B cell (primary cell): ENCODE measurements around the gene CALCOCO1. TPM values are rescaled to one million over a fixed set of nuclear protein-coding genes. Genes with fewer than 3 reads are reported as not detected.

ENCODE experiments used
- ATAC-seq: fragments of 200-7000 bp; cut with Tn5 transposase; one replicate; pipeline ENCODE4 v1.10.0; 2021; ENCODE audit warnings: low read depth, mild to moderate bottlenecking, moderate number of reproducible peaks, moderate library complexity
- CTCF ChIA-PET: fragments of 350-600 bp; sonication (Branson Sonifier 250); formaldehyde crosslinking; loops from one replicate; lab custom pipeline; 2021; ENCODE audit warnings: antibody characterized with exemption, inconsistent platforms; lab: Charles Lee
- POLR2A ChIA-PET: fragments of 350-600 bp; sonication (Branson Sonifier 250); formaldehyde crosslinking; loops from one replicate; lab custom pipeline; 2021; ENCODE audit warnings: antibody characterized with exemption; lab: Charles Lee
- DNase-seq: peaks from one replicate; pipeline ENCODE4 v3.0.0; 2013
- H2AFZ ChIP-seq: 2 replicates; pipeline ENCODE4 v1.6.1; 2012; ENCODE audit warnings: mild to moderate bottlenecking, low read depth, low read length; ENCODE audit not compliant: insufficient read depth, poor library complexity, severe bottlenecking
- H3K27ac ChIP-seq, 2 donors: 1 replicate in 1 of 2; 2 replicates in 1 of 2; pipeline ENCODE4 v1.5.1; 2012 to 2013; ENCODE audit warnings: low read length in 2 of 2, mild to moderate bottlenecking in 2 of 2, moderate library complexity in 1 of 2
- H3K27me3 ChIP-seq, 4 experiments: fragments of 200-600 bp in 1 of 4; sonication (generic) in 1 of 4; replicated peaks in 1 of 4; 1 replicate in 2 of 4; 2 replicates in 2 of 4; pipeline versions ENCODE4 v1.6.1 to v1.7.0; 2013 to 2016; ENCODE audit warnings: low read length in 3 of 4, mild to moderate bottlenecking in 2 of 4, mixed read lengths in 1 of 4, moderate library complexity in 1 of 4; ENCODE audit not compliant: insufficient read depth in 4 of 4, control insufficient read depth in 3 of 4; ENCODE audit errors: control extremely low read depth in 1 of 4
- H3K36me3 ChIP-seq, 2 experiments: replicated peaks in 1 of 2; 1 replicate in 1 of 2; 2 replicates in 1 of 2; pipeline versions ENCODE4 v1.6.1 to v1.7.1; 2013; ENCODE audit warnings: low read length in 1 of 2; ENCODE audit not compliant: insufficient read depth in 2 of 2, control insufficient read depth in 1 of 2; ENCODE audit errors: control extremely low read depth in 1 of 2, extremely low read depth in 1 of 2
- H3K4me1 ChIP-seq, 2 donors: fragments of 200-600 bp in 1 of 2; sonication (generic) in 1 of 2; 1 replicate in 1 of 2; 2 replicates in 1 of 2; pipeline versions ENCODE4 v1.5.1 to v1.6.1; 2013 to 2017; ENCODE audit warnings: low read length in 2 of 2; ENCODE audit not compliant: control insufficient read depth in 2 of 2, insufficient read depth in 2 of 2
- H3K4me2 ChIP-seq: replicated peaks from 2 replicates; pipeline ENCODE3; 2012; ENCODE audit warnings: mild to moderate bottlenecking, low read depth, low read length; ENCODE audit not compliant: poor library complexity, severe bottlenecking
- H3K4me3 ChIP-seq, 5 experiments: fragments of 200-600 bp in 1 of 5; sonication (generic) in 1 of 5; 1 replicate in 3 of 5; 2 replicates in 2 of 5; pipeline versions ENCODE4 v1.5.1 to v1.7.0; 2011 to 2016; ENCODE audit warnings: low read length in 4 of 5, mild to moderate bottlenecking in 4 of 5, low read depth in 2 of 5, control low read depth in 1 of 5, moderate library complexity in 1 of 5; ENCODE audit not compliant: insufficient read depth in 1 of 5; ENCODE audit errors: control extremely low read depth in 1 of 5, extremely low read depth in 1 of 5
- H3K79me2 ChIP-seq: fragments of 200-600 bp; sonication (generic); one replicate; pipeline ENCODE4 v1.6.0; 2016; ENCODE audit warnings: low read length; ENCODE audit not compliant: control insufficient read depth, insufficient read depth
- H3K9ac ChIP-seq: fragments of 200-600 bp; sonication (generic); 2 replicates; pipeline ENCODE4 v1.6.1; 2017; ENCODE audit warnings: mild to moderate bottlenecking, low read length, moderate library complexity
- H3K9me3 ChIP-seq, 3 donors: one replicate each; pipeline versions ENCODE4 v1.6.1 to v1.7.1; 2013; ENCODE audit warnings: low read length in 2 of 3; ENCODE audit not compliant: control insufficient read depth in 2 of 3, insufficient read depth in 1 of 3; ENCODE audit errors: control extremely low read depth in 1 of 3
- H4K20me1 ChIP-seq: 2 replicates; pipeline ENCODE4 v1.6.0; 2012; ENCODE audit warnings: mild to moderate bottlenecking, low read length; ENCODE audit not compliant: insufficient read depth, control insufficient read depth, poor library complexity, severe bottlenecking
- H3K27ac Mint-ChIP-seq: one replicate; pipeline ENCODE4 v1.8.0; 2021; ENCODE audit warnings: mixed read lengths
- H3K27me3 Mint-ChIP-seq: one replicate; pipeline ENCODE4 v1.8.0; 2021; ENCODE audit warnings: mixed read lengths
- H3K4me1 Mint-ChIP-seq: one replicate; pipeline ENCODE4 v1.8.0; 2021; ENCODE audit warnings: mixed read lengths
- H3K4me3 Mint-ChIP-seq: one replicate; pipeline ENCODE4 v1.8.0; 2021; ENCODE audit warnings: mixed read lengths
- H3K9me3 Mint-ChIP-seq: one replicate; pipeline ENCODE4 v1.8.0; 2022; ENCODE audit warnings: mixed read lengths; ENCODE audit not compliant: insufficient read depth
- CTCF ChIP-seq: fragments of 200-600 bp; IDR thresholded peaks from one replicate; pipeline ENCODE4 v1.8.0; 2022; ENCODE audit warnings: antibody characterized with exemption, mild to moderate bottlenecking
- EZH2 ChIP-seq: IDR thresholded peaks from 2 replicates; pipeline ENCODE4 v1.6.1; 2012; ENCODE audit warnings: borderline replicate concordance, low read depth, mild to moderate bottlenecking, moderate library complexity, low read length; ENCODE audit not compliant: insufficient read depth, poor library complexity, severe bottlenecking
- WGBS: methylation state at CpG from one replicate; pipeline ENCODE4 v1.1.5; 2013; ENCODE audit warnings: missing lambda C conversion rate; ENCODE audit not compliant: insufficient coverage; 5-methylcytosine and 5-hydroxymethylcytosine counted together
- intact Hi-C: fragments of 100-400 bp; cut with micrococcal nuclease; formaldehyde crosslinking; loops from one replicate; pipeline ENCODE4 v1.10.0; 2022
- polyA plus RNA-seq: library from polyadenylated mRNA; depleted of rRNA; stranded (reverse); fragments of >200 nt; gene quantifications from 2 replicates; pipeline ENCODE4 v1.2.3, GENCODE V29; 2012
- total RNA-seq, 2 donors: library from RNA; stranded (reverse); fragments of 120-200 nt in 1 of 2; gene quantifications; 1 replicate in 1 of 2; 2 replicates in 1 of 2; pipeline versions ENCODE4 v1.2.3 to v1.2.4, GENCODE V29; 2013 to 2022

CALCOCO1 gene
- total and polyA plus RNA-seq, 2 donors (not counting 1 experiment from before 2014, with no cell fraction given), result 169 to 179 TPM

- ChIA-PET POLR2A (no interaction called here), CTCF (interaction anchor here (9.0 kb wide), 1 partner anchor 48 kb away, joined by 143 read pairs; no protein-coding TSS in a partner anchor)
- intact Hi-C loops, result loop anchor here (2.0 kb wide), 1 partner anchor 30 kb away; the partner anchor contains the start of gene CALCOCO1
- H3K4me2 ChIP-seq, result peak overlapping the region; percentile 87
- peaks cover 3 to 83% (median 71%) of the 10 kb centered on the region in 4 experiments for H3K27me3 ChIP-seq
- H4K20me1 ChIP-seq, result no peaks in the 10 kb centered on the region
- peak; percentile 15 for DNase-seq
- Mint-ChIP-seq H3K9me3 (no peaks in the 10 kb centered on the region), H3K4me3 (peak overlapping the region; percentile 77), H3K4me1 (peaks cover 30% of the 10 kb centered on the region), H3K27me3 (peaks cover 78% of the 10 kb centered on the region), H3K27ac (no peak overlapping the region)
- H3K4me3 ChIP-seq, result peak overlapping the region in 1 of 5 experiments; percentile 32
- H2AFZ ChIP-seq, result peak overlapping the region; percentile 47
- ATAC-seq, result no peak
- WGBS, result 9% methylated on average over 4 of the region's 24 CpGs
- TF ChIP-seq EZH2, result no peak
- no peak for TF ChIP-seq CTCF
- H3K9ac ChIP-seq, result no peak overlapping the region
- H3K79me2 ChIP-seq, result no peaks in the 10 kb centered on the region
- H3K4me1 ChIP-seq, result peaks cover 29 to 38% of the 10 kb centered on the region in 2 donors
- no peak overlapping the region for H3K27ac ChIP-seq
- no peaks in the 10 kb centered on the region for H3K36me3 ChIP-seq
- H3K9me3 ChIP-seq, result peaks cover 0 to 5% (median 0%) of the 10 kb centered on the region in 3 donors
Observed at GRCh38 chr12:53696655-53697331, 30.5 kb downstream of the CALCOCO1 start.

DNA sequence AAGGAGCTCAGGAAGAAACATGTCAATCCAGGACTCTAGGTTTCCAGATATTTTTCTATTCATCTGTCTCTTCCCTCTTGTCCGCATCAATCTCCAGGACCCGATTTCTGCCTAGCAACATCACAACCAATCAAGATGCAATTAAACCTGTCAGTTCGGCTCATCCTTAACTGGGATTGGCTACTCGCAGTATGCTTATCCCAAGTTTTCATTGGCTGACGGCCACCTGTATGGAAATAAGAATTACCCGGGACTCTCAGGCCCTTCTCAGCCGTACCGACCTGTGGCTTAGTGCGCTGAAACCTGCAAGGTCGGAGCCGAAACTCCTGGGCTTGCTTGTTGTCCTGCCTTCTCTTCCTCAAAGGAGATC is 31.0 kb downstream of the CALCOCO1 start:
- Mint-ChIP-seq H3K4me1 (peaks cover 30% of the 10 kb centered on the region), H3K9me3 (no peaks in the 10 kb centered on the region), H3K4me3 (peak overlapping the region; percentile 77), H3K27me3 (peaks cover 78% of the 10 kb centered on the region), H3K27ac (no peak overlapping the region)
- Histone ChIP-seq H3K27ac (no peak overlapping the region), H3K79me2 (no peaks in the 10 kb centered on the region), H3K9ac (no peak overlapping the region), H2AFZ (no peak overlapping the region), H3K36me3 (no peaks in the 10 kb centered on the region), H3K27me3 (peaks cover 3 to 81% (median 69%) of the 10 kb centered on the region in 4 experiments), H3K9me3 (peaks cover 0 to 9% (median 0%) of the 10 kb centered on the region in 3 donors), H3K4me3 (peak overlapping the region in 1 of 5 experiments; percentile 32), H4K20me1 (no peaks in the 10 kb centered on the region), H3K4me1 (peaks cover 29 to 38% of the 10 kb centered on the region in 2 donors), H3K4me2 (peak overlapping the region; percentile 87)
- 1% methylated on average over 11 of the region's 11 CpGs for WGBS
- ATAC-seq (peak; percentile 46), DNase-seq (peak; percentile 48)
- CTCF ChIA-PET, result interaction anchor here (9.0 kb wide), 1 partner anchor 49 kb away, joined by 143 read pairs; no protein-coding TSS in a partner anchor
- TF ChIP-seq CTCF, result no peak
- TF ChIP-seq EZH2, result peak; percentile 91
- POLR2A ChIA-PET, result no interaction called here
- intact Hi-C loops, result loop anchor here (2.0 kb wide), 1 partner anchor 31 kb away; the partner anchor contains the start of gene CALCOCO1
